Lung (tissue), 12 donors: ENCODE results near the gene ZNFX1. TPM values are rescaled to one million over a fixed set of nuclear protein-coding genes. Genes with fewer than 3 reads are reported as not detected.

Source experiments
- ATAC-seq: fragments of 200-7000 bp; cut with Tn5 transposase; one replicate; pipeline ENCODE4 v1.9.1; 2020; ENCODE audit warnings: moderate number of reproducible peaks; ENCODE audit not compliant: insufficient read depth, low FRiP score
- DNase-seq, 3 donors: peaks; one replicate each; pipeline ENCODE4 v3.0.0-alpha.2; 2013 to 2017
- H3K27ac ChIP-seq, 2 donors: one replicate each; pipeline ENCODE4 v1.5.1; 2013; ENCODE audit warnings: mild to moderate bottlenecking in 2 of 2, moderate library complexity in 2 of 2, control low read depth in 1 of 2, inconsistent platforms in 1 of 2, low read depth in 1 of 2, low read length in 1 of 2
- H3K27me3 ChIP-seq, 3 donors: one replicate each; pipeline ENCODE4 v1.5.1; 2013; ENCODE audit warnings: low read length in 2 of 3; ENCODE audit not compliant: control insufficient read depth in 3 of 3, insufficient read depth in 3 of 3
- H3K36me3 ChIP-seq, 4 donors: one replicate each; pipeline ENCODE4 v1.5.1; 2013; ENCODE audit warnings: low read length in 4 of 4, mild to moderate bottlenecking in 1 of 4, moderate library complexity in 1 of 4; ENCODE audit not compliant: control insufficient read depth in 4 of 4, insufficient read depth in 4 of 4
- H3K4me1 ChIP-seq, 5 donors: one replicate each; pipeline ENCODE4 v1.5.1; 2013; ENCODE audit warnings: low read length in 5 of 5, mild to moderate bottlenecking in 2 of 5, moderate library complexity in 1 of 5; ENCODE audit not compliant: control insufficient read depth in 5 of 5, insufficient read depth in 5 of 5
- H3K4me3 ChIP-seq: one replicate; pipeline ENCODE4 v1.5.1; 2013; ENCODE audit warnings: mild to moderate bottlenecking, control low read depth, moderate library complexity
- H3K9ac ChIP-seq, 2 donors: one replicate each; pipeline ENCODE4 v1.5.1; 2013; ENCODE audit warnings: low read length in 2 of 2, control low read depth in 1 of 2; ENCODE audit not compliant: insufficient read depth in 1 of 2
- H3K9me3 ChIP-seq, 4 donors: one replicate each; pipeline ENCODE4 v1.5.1; 2013; ENCODE audit warnings: low read length in 3 of 4, mild to moderate bottlenecking in 1 of 4, moderate library complexity in 1 of 4; ENCODE audit not compliant: control insufficient read depth in 4 of 4, insufficient read depth in 3 of 4
- WGBS, 2 donors: extraction: QIAGEN DNeasy Blood & Tissue Kit; methylation state at CpG; one replicate each; pipeline ENCODE4 v1.1.7; 2013; 5-methylcytosine and 5-hydroxymethylcytosine counted together
- polyA plus RNA-seq, 2 donors: library from polyadenylated mRNA; stranded (reverse); fragments of 200-250 nt; gene quantifications; one replicate each; pipeline ENCODE4 v1.2.1, GENCODE V29; 2013
- total RNA-seq, 2 donors: library from RNA; depleted of rRNA in 1 of 2; stranded (reverse); fragments of >200 nt in 1 of 2; gene quantifications; one replicate each; pipeline ENCODE4 v1.2.1, GENCODE V29; 2014 to 2021
- TF ChIP-seq, protein P1 (sequence below): IDR thresholded peaks from 2 replicates; pipeline ENCODE4 v1.5.1; 2012; ENCODE audit warnings: mild to moderate bottlenecking; ENCODE audit errors: control extremely low read depth, extremely low read depth
- donor health status: control.
- donor health status: control.
- donor health status: Bipolar disorder and iron deficiency.
- donor health status: healthy.
- donor health status: DM: yes; HTN: yes; CAD: no.

Gene ZNFX1
- total and polyA plus RNA-seq, 4 donors, result 9.5 to 33.9 (median 24.1) TPM

DNA sequence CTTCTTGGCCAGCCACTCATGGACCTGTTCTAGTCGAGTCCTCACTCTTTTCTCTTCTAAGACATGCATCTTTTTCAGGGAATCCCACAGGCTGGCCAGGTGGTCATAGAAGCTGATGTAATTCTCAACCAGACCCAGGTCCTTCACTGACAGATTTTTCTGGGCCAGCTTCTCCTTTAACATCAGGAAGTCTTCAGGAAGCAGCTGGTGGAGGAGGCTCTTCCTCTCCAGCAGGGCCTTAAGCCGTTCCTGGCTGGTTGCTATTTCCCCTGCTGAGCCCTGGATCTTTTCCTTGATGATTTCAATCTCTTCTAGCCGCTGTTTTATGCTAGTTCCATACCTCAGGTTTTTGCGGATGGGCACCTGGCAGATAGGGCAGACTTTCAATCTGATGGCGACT, 30.1 kb downstream of the ZNFX1 start:
- Histone ChIP-seq H3K9ac (no peak overlapping the region), H3K4me3 (no peak overlapping the region), H3K27ac (peak overlapping the region in 1 of 2 donors; percentile 65), H3K36me3 (peaks cover 34 to 61% (median 57%) of the 10 kb centered on the region in 4 donors), H3K9me3 (no peaks in the 10 kb centered on the region), H3K27me3 (no peaks in the 10 kb centered on the region), H3K4me1 (peaks cover 0 to 16% (median 0%) of the 10 kb centered on the region in 5 donors)
- peak in 1 of 3 donors; percentile 34 for DNase-seq
- ATAC-seq, result no peak
- TF ChIP-seq, protein P1, sequence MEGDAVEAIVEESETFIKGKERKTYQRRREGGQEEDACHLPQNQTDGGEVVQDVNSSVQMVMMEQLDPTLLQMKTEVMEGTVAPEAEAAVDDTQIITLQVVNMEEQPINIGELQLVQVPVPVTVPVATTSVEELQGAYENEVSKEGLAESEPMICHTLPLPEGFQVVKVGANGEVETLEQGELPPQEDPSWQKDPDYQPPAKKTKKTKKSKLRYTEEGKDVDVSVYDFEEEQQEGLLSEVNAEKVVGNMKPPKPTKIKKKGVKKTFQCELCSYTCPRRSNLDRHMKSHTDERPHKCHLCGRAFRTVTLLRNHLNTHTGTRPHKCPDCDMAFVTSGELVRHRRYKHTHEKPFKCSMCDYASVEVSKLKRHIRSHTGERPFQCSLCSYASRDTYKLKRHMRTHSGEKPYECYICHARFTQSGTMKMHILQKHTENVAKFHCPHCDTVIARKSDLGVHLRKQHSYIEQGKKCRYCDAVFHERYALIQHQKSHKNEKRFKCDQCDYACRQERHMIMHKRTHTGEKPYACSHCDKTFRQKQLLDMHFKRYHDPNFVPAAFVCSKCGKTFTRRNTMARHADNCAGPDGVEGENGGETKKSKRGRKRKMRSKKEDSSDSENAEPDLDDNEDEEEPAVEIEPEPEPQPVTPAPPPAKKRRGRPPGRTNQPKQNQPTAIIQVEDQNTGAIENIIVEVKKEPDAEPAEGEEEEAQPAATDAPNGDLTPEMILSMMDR, result no peak
- 29 to 48% methylated on average over 5 of the region's 5 CpGs for WGBS, 2 donors

- Histone ChIP-seq H3K36me3 (peaks cover 34 to 63% (median 55%) of the 10 kb centered on the region in 4 donors), H3K4me1 (peaks cover 0 to 16% (median 0%) of the 10 kb centered on the region in 5 donors), H3K27ac (peak overlapping the region in 1 of 2 donors; percentile 10), H3K9ac (no peak overlapping the region), H3K4me3 (no peak overlapping the region), H3K9me3 (no peaks in the 10 kb centered on the region), H3K27me3 (no peaks in the 10 kb centered on the region)
- ATAC-seq (no peak), DNase-seq (no peak)
- 91 to 92% methylated on average over 8 of the region's 8 CpGs for WGBS, 2 donors
- TF ChIP-seq, protein P1, result no peak
Measured at GRCh38 chr20:49247169-49247723, 30.6 kb downstream of the ZNFX1 start.

DNA sequence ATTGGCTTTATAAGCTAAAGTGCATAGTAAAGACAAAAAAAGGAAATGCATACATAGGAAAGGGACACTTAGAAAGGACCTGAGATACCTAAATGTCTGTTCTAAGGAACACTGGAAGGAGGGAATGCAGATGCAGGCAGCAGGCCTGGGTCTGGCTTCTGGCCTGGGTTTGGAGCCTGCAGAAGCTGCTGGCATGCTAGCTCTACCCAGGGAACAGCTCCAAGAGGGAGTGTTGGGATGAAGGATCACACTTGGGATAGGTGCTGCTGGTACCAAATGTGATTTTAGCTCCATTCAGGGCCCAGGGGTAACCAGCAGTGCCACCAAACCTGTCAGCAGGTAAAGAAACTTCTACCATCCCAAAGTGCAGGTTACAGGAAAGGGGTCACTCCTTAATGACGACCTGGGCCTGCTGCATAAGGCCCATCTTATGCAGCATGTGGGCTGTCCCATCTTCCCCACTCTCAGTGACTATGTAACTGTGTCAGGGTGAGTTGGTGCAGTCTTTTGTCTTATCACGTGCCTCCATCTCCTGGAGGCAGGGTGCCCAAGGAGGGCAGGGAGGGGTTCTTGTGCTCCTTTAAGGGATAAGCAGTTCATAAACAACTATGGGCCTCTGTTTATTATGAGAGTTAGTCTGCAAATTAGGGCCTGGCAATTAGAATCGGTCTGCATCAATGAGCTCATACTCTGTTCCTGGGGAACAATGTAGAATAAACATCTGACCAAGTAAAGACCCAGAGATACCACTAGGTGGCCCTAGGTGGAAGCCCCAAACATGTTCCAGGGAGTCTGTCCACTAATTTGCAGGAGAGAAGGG, 31.7 kb downstream of the ZNFX1 start:
- peak; percentile 23 to 67 (median 62) for DNase-seq
- no peaks in the 10 kb centered on the region for H3K9me3 ChIP-seq
- WGBS, 2 donors, result 38% methylated on average over 3 of the region's 3 CpGs
- peaks cover 40 to 59% (median 54%) of the 10 kb centered on the region in 4 donors for H3K36me3 ChIP-seq
- ATAC-seq, result peak; percentile 35
- H3K9ac ChIP-seq, result no peak overlapping the region
- peaks cover 0 to 16% (median 0%) of the 10 kb centered on the region in 5 donors for H3K4me1 ChIP-seq
- peak overlapping the region in 1 of 2 donors; percentile 26 for H3K27ac ChIP-seq
- TF ChIP-seq, protein P1, result peak; percentile 32
- H3K27me3 ChIP-seq, result no peaks in the 10 kb centered on the region
- H3K4me3 ChIP-seq, result no peak overlapping the region
